Heart right ventricle (tissue), 16 donors: ENCODE data around the gene TUFT1. TPM values are rescaled to one million over a fixed set of nuclear protein-coding genes. Genes with fewer than 3 reads are reported as not detected.

Experiments
- ATAC-seq, 8 donors: fragments of 200-7000 bp; cut with Tn5 transposase; one replicate each; pipeline ENCODE4 v1.9.1; 2020; ENCODE audit warnings: mild to moderate bottlenecking in 8 of 8, moderate library complexity in 8 of 8, moderate number of reproducible peaks in 1 of 8
- DNase-seq, 2 donors: peaks; one replicate each; pipeline ENCODE4 v3.0.0-alpha.2; 2020
- H3K27ac ChIP-seq, 10 donors: fragments of 200-600 bp; sonication (generic) in 2 of 10; one replicate each; pipeline versions ENCODE4 v1.5.0 to v1.8.0; 2020 to 2022; ENCODE audit warnings: mild to moderate bottlenecking in 3 of 10
- H3K27me3 ChIP-seq, 7 donors: fragments of 200-600 bp; one replicate each; pipeline ENCODE4 v1.8.0; 2021 to 2022; ENCODE audit warnings: mild to moderate bottlenecking in 2 of 7
- H3K36me3 ChIP-seq, 9 donors: fragments of 200-600 bp; sonication (generic) in 1 of 9; one replicate each; pipeline versions ENCODE4 v1.5.0 to v1.8.0; 2020 to 2022; ENCODE audit warnings: mild to moderate bottlenecking in 2 of 9
- H3K4me1 ChIP-seq, 9 donors: fragments of 200-600 bp; sonication (generic) in 1 of 9; one replicate each; pipeline versions ENCODE4 v1.5.0 to v1.8.0; 2020 to 2022; ENCODE audit warnings: mild to moderate bottlenecking in 4 of 9
- H3K4me3 ChIP-seq, 10 donors: fragments of 200-600 bp; sonication (generic) in 2 of 10; one replicate each; pipeline versions ENCODE4 v1.5.0 to v1.8.0; 2020 to 2022; ENCODE audit warnings: mild to moderate bottlenecking in 7 of 10, moderate library complexity in 2 of 10
- H3K9me3 ChIP-seq, 11 donors: fragments of 200-600 bp in 10 of 11; sonication (generic) in 2 of 11; one replicate each; pipeline versions ENCODE4 v1.5.0 to v1.8.0; 2013 to 2022; ENCODE audit warnings: mild to moderate bottlenecking in 2 of 11, control low read depth in 1 of 11, moderate library complexity in 1 of 11
- CTCF ChIP-seq, 9 donors: fragments of 200-600 bp; sonication (generic) in 2 of 9; IDR thresholded peaks; one replicate each; pipeline versions ENCODE4 v1.5.0 to v1.8.0; 2021 to 2022; ENCODE audit warnings: antibody characterized with exemption in 9 of 9, mild to moderate bottlenecking in 5 of 9, moderate library complexity in 1 of 9
- WGBS, 2 donors: extraction: QIAGEN DNeasy Blood & Tissue Kit; methylation state at CpG; one replicate each; pipeline ENCODE4 v1.1.7; 2013; ENCODE audit warnings: inconsistent platforms in 1 of 2; 5-methylcytosine and 5-hydroxymethylcytosine counted together
- intact Hi-C, 10 donors: fragments of 100-400 bp; cut with DNase I; formaldehyde crosslinking; loops; one replicate each; pipeline versions ENCODE4 v1.11.1 to v1.14.2; 2022
- polyA plus RNA-seq, 2 donors: library from polyadenylated mRNA; stranded (reverse); fragments of 200-250 nt; gene quantifications; one replicate each; pipeline ENCODE4 v1.2.3, GENCODE V29; 2013
- total RNA-seq, 10 donors: library from RNA; stranded (reverse); fragmentation: NEBNext Ultra II Directional in 3 of 10; extraction: Animal tissue kit (Norgen Biotek cat#: 25700) in 3 of 10; gene quantifications; one replicate each; pipeline versions ENCODE4 v1.2.1 to v1.2.4, GENCODE V29; 2021 to 2023
- donor health status: Arrhythmogenic right ventricular cardiomyopathy.
- donor health status: ischemic (EF 13 %, LVEDD 7.1; RV severe dilation, severe dysfunction).
- donor health status: healthy with polysubstance abuse.
- donor health status: DM: no; HTN: yes; CAD: no.
- donor health status: DM: no; HTN: no; CAD: no.
- donor health status: ischemic (EF 25% LVEDD 6.9; RV normal size, moderate dysfunction).
- donor health status: ischemic (EF 25% LVEDD 5.7; RV mildly dilated, moderate dysfunction).
- donor health status: healthy.
- donor health status: DM: yes; HTN: yes; CAD: no.
- donor health status: Ischemic cardiomyopathy.
- donor health status: ischemic (EF 35%, LVEDD 5.7; RV mildly dilated, moderate dysfunction).
- donor health status: nonischemic (EF 11% LVEDD 7.7; RV severe dilation, severe dysfunction).
- donor health status: DM: yes; HTN: yes; CAD: no.
- donor health status: PGD.
- donor health status: ischemic (EF 29% LVEDD 5.4; RV normal size, mild dysfunction).
- donor health status: nonischemic (EF 23%, LVEDD 6.1; RV moderate dilation, normal function).

The TUFT1 gene
- total and polyA plus RNA-seq, 12 donors, result 2.6 to 13.0 (median 4.7) TPM

DNA sequence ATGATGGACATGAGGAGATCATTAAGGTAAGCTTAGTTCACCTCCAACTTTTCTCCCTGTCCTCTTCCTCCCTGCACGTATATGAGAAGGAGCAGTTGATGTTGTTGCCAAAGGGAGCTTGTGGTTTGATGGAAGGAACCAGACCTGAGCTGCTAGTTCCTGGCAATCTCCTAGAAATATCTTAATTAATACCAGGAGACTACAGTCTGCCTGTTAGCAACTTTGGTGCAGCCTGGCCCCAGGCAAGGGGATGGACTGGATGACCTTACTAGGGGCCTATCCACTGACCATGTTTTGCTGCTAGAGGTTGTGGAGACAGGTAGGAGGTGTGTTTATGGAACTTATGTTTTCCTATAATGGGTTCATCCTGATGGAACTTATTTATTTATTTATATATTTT is 22.6 kb downstream of the TUFT1 start:
- no peak for TF ChIP-seq CTCF (IDR thresholded peaks at IDR 0.05)
- H3K27me3 ChIP-seq, result no peaks in the 10 kb centered on the region
- H3K9me3 ChIP-seq, result no peaks in the 10 kb centered on the region
- no peak overlapping the region for H3K27ac ChIP-seq
- no peak for DNase-seq
- no peak overlapping the region for H3K4me3 ChIP-seq
- 83 to 100% methylated on average over 1 of the region's 1 CpG for WGBS, 2 donors
- intact Hi-C loops, result no loop called here
- H3K36me3 ChIP-seq, result peaks cover 0 to 36% (median 6%) of the 10 kb centered on the region in 9 donors
- no peak for ATAC-seq
- H3K4me1 ChIP-seq, result no peaks in the 10 kb centered on the region

GRCh38 chr1:151563376-151563775 is 23.3 kb downstream of the TUFT1 start:
- DNase-seq, result no peak
- H3K27me3 ChIP-seq, result no peaks in the 10 kb centered on the region
- no peaks in the 10 kb centered on the region for H3K9me3 ChIP-seq
- no peak for ATAC-seq
- no peak overlapping the region for H3K27ac ChIP-seq
- H3K4me3 ChIP-seq, result no peak overlapping the region
- intact Hi-C loops, result no loop called here
- TF ChIP-seq CTCF (IDR thresholded peaks at IDR 0.05), result no peak
- WGBS, 2 donors, result 48 to 94% methylated on average over 2 of the region's 2 CpGs
- no peaks in the 10 kb centered on the region for H3K4me1 ChIP-seq
- peaks cover 0 to 38% (median 6%) of the 10 kb centered on the region in 9 donors for H3K36me3 ChIP-seq

DNA sequence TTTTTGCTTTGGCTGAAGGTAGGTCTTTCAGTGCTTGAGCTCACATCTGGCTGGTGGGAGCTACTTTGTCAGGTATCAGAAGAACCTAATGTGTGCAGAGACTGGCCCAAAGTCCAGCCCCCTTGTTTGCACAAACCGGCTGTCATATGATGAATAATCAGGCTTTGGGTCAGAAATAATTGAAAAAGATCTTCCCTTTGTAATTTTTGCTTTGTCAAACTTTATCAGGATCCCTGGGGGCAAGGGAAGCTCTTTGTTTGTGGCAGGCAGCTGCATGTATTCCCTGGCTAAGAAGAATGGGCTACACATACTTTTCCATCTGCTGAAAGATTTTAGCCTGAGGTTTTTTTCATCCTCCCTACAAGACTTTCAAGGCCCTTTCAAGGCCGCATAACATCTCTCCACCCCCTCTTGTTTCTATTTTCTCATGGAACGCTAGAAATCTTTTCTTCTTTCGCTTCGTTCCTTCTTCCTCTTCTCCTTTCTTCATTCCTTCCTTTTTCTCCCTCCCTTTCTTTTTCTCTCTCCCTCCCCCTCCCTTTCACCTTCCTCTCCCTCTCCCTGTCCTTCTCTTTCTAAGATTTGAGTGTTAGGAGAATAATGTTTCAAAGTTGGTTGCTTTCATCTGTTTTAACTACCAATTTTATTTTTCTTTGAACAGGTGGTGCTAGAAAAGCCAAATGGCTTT is 25.5 kb downstream of the TUFT1 start:
- no peaks in the 10 kb centered on the region for H3K27me3 ChIP-seq
- no peaks in the 10 kb centered on the region for H3K4me1 ChIP-seq
- H3K4me3 ChIP-seq, result no peak overlapping the region
- no peak for DNase-seq
- H3K9me3 ChIP-seq, result no peaks in the 10 kb centered on the region
- no peak for ATAC-seq
- no peak for TF ChIP-seq CTCF (IDR thresholded peaks at IDR 0.05)
- peaks cover 0 to 60% (median 6%) of the 10 kb centered on the region in 9 donors for H3K36me3 ChIP-seq
- H3K27ac ChIP-seq, result no peak overlapping the region
- intact Hi-C loops, result no loop called here
- WGBS, 2 donors, result 51 to 74% methylated on average over 5 of the region's 5 CpGs

DNA sequence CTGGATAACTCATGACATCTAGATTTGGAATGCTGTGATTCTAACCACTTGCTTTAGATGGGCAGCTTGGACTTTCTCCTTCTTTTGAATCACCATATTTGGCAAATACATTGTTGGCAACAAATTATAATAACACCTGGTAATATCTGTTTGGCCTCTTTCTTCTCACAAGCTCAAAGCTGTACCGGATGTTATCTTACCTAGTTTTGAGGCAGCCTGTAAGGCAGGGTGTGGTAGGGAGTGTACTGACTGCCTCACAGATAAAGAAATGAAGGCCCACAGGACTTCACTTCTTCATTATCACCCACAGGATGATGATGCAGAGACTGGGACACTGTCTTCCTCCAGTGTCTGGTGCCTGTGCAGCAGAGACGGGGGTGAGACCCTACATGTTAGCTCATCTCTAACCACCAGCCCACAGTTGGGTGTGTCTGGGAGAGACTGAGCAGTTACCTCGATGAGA is 28.5 kb downstream of the TUFT1 start:
- WGBS, 2 donors, result 77 to 84% methylated on average over 3 of the region's 3 CpGs
- no peak for TF ChIP-seq CTCF (IDR thresholded peaks at IDR 0.05)

More for the DNA sequence above, 28.5 kb downstream of the TUFT1 start:
- Histone ChIP-seq H3K4me1 (no peaks in the 10 kb centered on the region), H3K36me3 (peaks cover 0 to 67% (median 6%) of the 10 kb centered on the region in 9 donors), H3K9me3 (no peaks in the 10 kb centered on the region), H3K27ac (no peak overlapping the region), H3K27me3 (no peaks in the 10 kb centered on the region), H3K4me3 (no peak overlapping the region)
- DNase-seq (no peak), ATAC-seq (no peak)
- intact Hi-C loops, result no loop called here
